Measurements from ENCODE around the gene MROH2A.
"Not testable (repeated sequence)": the region's sequence is repeated elsewhere in the genome, so short reads cannot be mapped to it uniquely, and the experiment has no call there.

MROH2A gene

DNA sequence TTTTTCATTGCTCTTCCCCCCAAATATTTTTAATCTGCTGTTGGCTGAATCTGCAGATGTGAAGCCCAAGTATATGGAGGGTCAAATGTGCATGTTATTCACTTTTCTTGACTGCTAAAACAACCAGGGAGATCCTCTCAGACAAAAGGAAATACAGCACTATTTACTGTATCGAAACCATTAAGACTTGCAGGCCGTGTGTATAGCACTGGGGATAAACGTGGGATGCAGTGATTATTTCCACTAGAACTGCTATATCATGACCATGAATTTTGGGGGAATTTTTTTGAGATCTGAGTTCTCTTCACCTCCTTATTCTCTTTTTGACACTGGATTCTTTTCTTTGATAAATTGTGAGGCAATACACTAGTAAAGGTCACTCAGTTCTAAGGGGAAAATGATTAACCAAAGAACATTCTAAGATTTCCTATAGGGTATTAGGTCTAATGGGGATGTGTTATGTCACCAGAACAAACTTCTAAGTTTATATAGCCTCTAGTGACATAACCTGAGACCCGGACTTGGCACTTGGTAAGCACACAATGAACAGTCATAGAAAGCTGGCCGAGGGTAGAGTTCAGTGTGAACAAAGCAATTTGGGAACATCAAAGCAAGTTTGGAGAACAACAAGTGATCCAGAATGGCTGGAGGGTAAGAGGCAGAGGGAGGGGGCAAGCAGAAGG is 32.9 kb upstream of the MROH2A start:
- H3K27ac ChIP-seq = no peak overlapping the region
- H3K4me3 ChIP-seq = no peak overlapping the region
- H3K4me1 ChIP-seq = no peaks in the 10 kb centered on the region
- intact Hi-C loops (cut with DNase I; ENCODE audit: low total_unique reads) = no loop called here
- DNase-seq = no peak
- H3K36me3 ChIP-seq = no peaks in the 10 kb centered on the region
- H3K27me3 ChIP-seq = no peaks in the 10 kb centered on the region
- no peaks in the 10 kb centered on the region for H3K9me3 ChIP-seq
- no peak for TF ChIP-seq CTCF (IDR thresholded peaks at IDR 0.05)

DNA sequence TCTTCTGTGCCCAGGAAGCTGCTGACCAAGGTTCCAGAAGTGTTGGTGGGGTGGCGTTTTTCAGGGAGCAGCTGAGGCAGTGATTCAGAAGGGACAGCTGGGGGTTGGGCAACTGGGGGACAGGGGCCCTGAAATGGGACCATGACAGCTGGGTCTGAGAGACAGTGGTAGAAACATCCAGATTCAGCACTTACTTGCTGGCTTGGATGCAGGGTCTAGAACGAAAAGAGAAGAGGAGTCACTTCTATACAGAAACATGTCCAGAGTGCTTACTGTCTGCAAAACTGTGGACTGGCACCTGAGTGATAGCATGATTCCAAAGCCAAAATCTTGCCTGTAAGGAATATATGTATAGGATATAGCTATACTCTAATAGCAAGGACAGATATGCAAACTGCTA is 32.3 kb upstream of the MROH2A start:
- intact Hi-C loops (cut with DNase I; ENCODE audit: low total_unique reads); DNase-seq; H3K4me3 ChIP-seq; H3K36me3 ChIP-seq; H3K4me1 ChIP-seq; H3K27ac ChIP-seq; H3K27me3 ChIP-seq; H3K9me3 ChIP-seq: not testable (repeated sequence)

DNA sequence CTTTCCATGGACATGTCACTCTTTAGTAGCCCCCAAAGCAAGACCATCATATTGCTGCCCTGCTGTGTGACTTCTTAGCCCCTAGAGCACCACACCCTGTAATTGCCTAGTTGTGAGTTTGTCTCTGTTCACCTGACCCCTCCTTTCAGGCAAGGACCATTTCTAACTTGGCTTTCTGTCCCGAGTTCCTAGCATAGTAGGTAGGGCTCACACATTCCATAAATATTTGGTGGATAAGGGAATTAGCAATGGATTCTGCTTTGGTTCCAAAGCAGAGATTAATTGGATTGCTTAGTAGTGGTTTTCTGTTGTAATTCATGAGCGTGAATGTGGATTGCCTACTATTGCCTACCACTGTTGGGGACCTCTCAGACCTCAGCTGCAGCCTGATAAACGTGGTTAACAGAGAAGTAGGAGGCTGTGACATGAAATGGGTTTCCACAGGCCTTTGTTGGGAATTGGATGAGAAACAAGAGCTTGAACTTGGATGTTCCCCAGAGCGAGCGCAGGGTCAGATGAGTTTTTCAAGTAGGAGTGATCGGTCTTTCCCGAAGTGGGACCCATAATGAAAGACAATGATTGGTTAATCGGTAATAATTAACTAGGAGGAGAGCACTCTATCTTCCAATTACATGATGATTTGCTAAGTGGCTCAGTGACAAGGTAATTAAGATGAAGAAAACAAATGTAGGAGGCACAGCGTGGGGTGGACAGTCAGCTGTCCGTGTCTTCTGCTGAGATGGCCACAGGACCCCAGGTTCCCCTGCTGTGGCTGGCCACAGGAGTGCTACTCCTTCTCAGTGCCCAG is 31.5 kb upstream of the MROH2A start:
- Histone ChIP-seq H3K4me1 (no peaks in the 10 kb centered on the region), H3K4me3 (no peak overlapping the region), H3K9me3 (no peaks in the 10 kb centered on the region), H3K27ac (no peak overlapping the region), H3K36me3 (no peaks in the 10 kb centered on the region), H3K27me3 (no peaks in the 10 kb centered on the region)
- no peak for TF ChIP-seq CTCF (IDR thresholded peaks at IDR 0.05)
- DNase-seq = no peak
- intact Hi-C loops (cut with DNase I; ENCODE audit: low total_unique reads) = no loop called here

GRCh38 chr2:233747283-233747544 is 30.9 kb upstream of the MROH2A start:
- Histone ChIP-seq H3K27ac (no peak overlapping the region), H3K4me3 (no peak overlapping the region), H3K4me1 (no peaks in the 10 kb centered on the region), H3K27me3 (no peaks in the 10 kb centered on the region), H3K36me3 (no peaks in the 10 kb centered on the region), H3K9me3 (no peaks in the 10 kb centered on the region)
- no peak for TF ChIP-seq CTCF (IDR thresholded peaks at IDR 0.05)
- no peak for DNase-seq
- intact Hi-C loops (cut with DNase I; ENCODE audit: low total_unique reads) = no loop called here

- H3K27me3 ChIP-seq; H3K9me3 ChIP-seq; DNase-seq; H3K4me1 ChIP-seq; H3K27ac ChIP-seq; H3K4me3 ChIP-seq; intact Hi-C loops (cut with DNase I; ENCODE audit: low total_unique reads); H3K36me3 ChIP-seq: not testable (repeated sequence)
Measured at GRCh38 chr2:233750689-233751088, 27.4 kb upstream of the MROH2A start.

- H3K9me3 ChIP-seq; H3K27ac ChIP-seq; intact Hi-C loops (cut with DNase I; ENCODE audit: low total_unique reads); H3K4me3 ChIP-seq; H3K4me1 ChIP-seq; H3K27me3 ChIP-seq; H3K36me3 ChIP-seq; DNase-seq: not testable (repeated sequence)
Measured at GRCh38 chr2:233751212-233752009, 26.7 kb upstream of the MROH2A start.

Data from tibial artery (tissue), 4 donors.